GM12873 (cell line): ENCODE data around the gene CCDC171.

Experiments
- TF ChIP-seq, protein P1 (sequence below): IDR thresholded peaks from 2 replicates; pipeline ENCODE4 v1.5.1; 2012; ENCODE audit warnings: low read depth, mild to moderate bottlenecking, moderate library complexity, low read length, control low read depth; ENCODE audit not compliant: insufficient read depth; ENCODE audit errors: missing control alignments

CCDC171 gene

GRCh38 chr9:15552636-15553527, at the start of gene CCDC171:
TSS of gene CCDC171 (plus strand) at chr9:15553043. CDS start at chr9:15564089, 11,046 bp downstream.
- TF ChIP-seq, protein P1, sequence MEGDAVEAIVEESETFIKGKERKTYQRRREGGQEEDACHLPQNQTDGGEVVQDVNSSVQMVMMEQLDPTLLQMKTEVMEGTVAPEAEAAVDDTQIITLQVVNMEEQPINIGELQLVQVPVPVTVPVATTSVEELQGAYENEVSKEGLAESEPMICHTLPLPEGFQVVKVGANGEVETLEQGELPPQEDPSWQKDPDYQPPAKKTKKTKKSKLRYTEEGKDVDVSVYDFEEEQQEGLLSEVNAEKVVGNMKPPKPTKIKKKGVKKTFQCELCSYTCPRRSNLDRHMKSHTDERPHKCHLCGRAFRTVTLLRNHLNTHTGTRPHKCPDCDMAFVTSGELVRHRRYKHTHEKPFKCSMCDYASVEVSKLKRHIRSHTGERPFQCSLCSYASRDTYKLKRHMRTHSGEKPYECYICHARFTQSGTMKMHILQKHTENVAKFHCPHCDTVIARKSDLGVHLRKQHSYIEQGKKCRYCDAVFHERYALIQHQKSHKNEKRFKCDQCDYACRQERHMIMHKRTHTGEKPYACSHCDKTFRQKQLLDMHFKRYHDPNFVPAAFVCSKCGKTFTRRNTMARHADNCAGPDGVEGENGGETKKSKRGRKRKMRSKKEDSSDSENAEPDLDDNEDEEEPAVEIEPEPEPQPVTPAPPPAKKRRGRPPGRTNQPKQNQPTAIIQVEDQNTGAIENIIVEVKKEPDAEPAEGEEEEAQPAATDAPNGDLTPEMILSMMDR, result peak; percentile 29

DNA sequence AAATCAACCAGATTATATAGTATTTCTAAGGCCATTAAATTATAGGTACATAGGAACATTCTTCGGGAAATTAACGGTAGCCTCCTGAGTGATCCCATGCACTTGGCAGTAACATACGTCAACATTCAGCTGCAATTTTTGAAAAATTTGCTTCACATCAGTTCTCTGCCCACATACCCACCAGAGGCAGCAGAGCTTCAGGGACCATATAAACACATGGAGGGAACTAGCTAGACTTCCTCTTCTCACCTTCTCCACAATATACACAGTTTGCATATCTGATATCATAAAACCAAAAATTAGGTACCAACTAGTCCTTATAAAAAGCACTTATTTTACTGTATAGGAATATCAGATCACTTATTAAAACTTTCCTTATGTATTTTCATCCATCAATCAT, 46.9 kb upstream of the CCDC171 start:
- TF ChIP-seq, protein P1, result peak; percentile 27

DNA sequence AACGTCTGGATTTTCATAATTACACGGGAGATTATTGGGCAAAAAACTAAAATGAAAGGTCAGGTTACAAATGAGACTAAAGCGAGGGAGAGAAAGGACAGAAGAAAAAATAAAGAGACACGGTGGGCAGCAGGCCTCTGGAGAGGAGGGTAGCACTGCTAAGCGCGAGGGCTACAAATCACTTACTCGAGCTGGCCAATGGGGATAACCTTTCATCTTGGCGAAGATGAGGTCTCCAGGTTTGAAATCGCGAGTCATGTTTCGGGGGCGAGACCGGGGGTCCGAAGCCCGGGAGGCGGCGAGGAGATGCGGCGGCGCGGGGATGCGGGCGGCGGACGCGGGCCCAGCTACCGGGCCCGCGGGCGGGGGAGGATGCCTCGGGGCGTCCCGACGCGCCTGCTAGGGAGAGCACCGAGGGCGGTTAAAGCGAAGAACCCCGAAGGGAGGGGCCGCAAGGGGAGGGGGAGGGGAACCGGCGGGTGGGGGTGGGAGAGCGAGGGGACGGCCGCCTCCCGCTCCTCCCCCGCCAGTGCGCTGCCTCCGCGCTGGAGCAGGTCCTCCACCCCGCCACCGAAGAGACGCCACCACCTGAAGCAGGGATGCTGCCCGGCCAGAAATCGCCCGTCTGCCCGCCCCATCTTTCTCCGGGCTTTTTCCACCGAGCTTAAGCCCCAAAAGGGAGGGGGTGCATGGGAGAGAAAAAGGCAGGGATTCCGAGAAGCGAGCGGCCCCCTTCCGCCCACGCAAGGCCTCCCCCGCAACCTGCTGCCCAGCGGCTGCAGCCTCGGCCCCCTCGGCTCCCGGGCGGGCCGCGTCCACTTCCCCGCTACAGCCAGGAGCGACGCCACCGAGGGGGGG, 42.7 kb upstream of the CCDC171 start:
- TF ChIP-seq, protein P1, result no peak

GRCh38 chr9:15510789-15511575, 41.9 kb upstream of the CCDC171 start, which contains the start of gene PSIP1:
TSS of gene PSIP1 (minus strand) at chr9:15510970. CDS start at chr9:15510188, 782 bp downstream.
- TF ChIP-seq, protein P1, result no peak

GRCh38 chr9:15512204-15512603, 40.6 kb upstream of the CCDC171 start:
- TF ChIP-seq, protein P1, result no peak

- TF ChIP-seq, protein P1, result no peak
Observed at GRCh38 chr9:15512889-15513288, 40.0 kb upstream of the CCDC171 start.
